Measurements from ENCODE around the gene TSR3.
A peak's percentile ranks its signal among the peaks of the same experiment; 100 is the strongest.

The TSR3 gene

GRCh38 chr16:1306334-1306733 lies 45.3 kb downstream of the TSR3 start:
- DNase-seq, result no peak

GRCh38 chr16:1305823-1306222 lies 45.9 kb downstream of the TSR3 start:
- DNase-seq, result no peak

- DNase-seq, result no peak
Measured at GRCh38 chr16:1301562-1301961, 50.1 kb downstream of the TSR3 start.

GRCh38 chr16:1300664-1301476 lies 50.8 kb downstream of the TSR3 start:
- peak; percentile 91 for DNase-seq

- no peak for DNase-seq
Measured at GRCh38 chr16:1299868-1300203, 51.8 kb downstream of the TSR3 start.

All from 8988T (cell line).